ENCODE results near the gene IGSF23.

IGSF23 gene

GRCh38 chr19:44649578-44650145 is 36.3 kb downstream of the IGSF23 start:
- no peak overlapping the region for H3K14ac ChIP-seq (ENCODE audit: low read length)
- H3K4ac ChIP-seq (ENCODE audit: low read depth, low read length): no peak overlapping the region
- no peak overlapping the region for H2AK5ac ChIP-seq (ENCODE audit: low read length)
- H2BK5ac ChIP-seq (ENCODE audit: low read depth, low read length, poor library complexity): no peak overlapping the region
- no peak overlapping the region for H4K8ac ChIP-seq (ENCODE audit: low read depth, low read length)
- H3K27me3 ChIP-seq (ENCODE audit: insufficient read depth, low read length): no peaks in the 10 kb centered on the region
- no peak overlapping the region for H4K12ac ChIP-seq (ENCODE audit: low read depth, low read length)
- no peaks in the 10 kb centered on the region for H3K79me2 ChIP-seq (ENCODE audit: control insufficient read depth, insufficient read depth, low read length, poor library complexity)
- no peak overlapping the region for H3K23ac ChIP-seq (ENCODE audit: low read length)
- H3K27ac ChIP-seq (ENCODE audit: low read depth, low read length): no peak overlapping the region
- no peak overlapping the region for H4K91ac ChIP-seq (ENCODE audit: low read depth, low read length)
- H3K4me3 ChIP-seq (ENCODE audit: low read depth, low read length): no peak overlapping the region
- no peak overlapping the region for H3K18ac ChIP-seq (ENCODE audit: low read length)
- H3K4me2 ChIP-seq (ENCODE audit: low read length): no peak overlapping the region
- H3K4me1 ChIP-seq (ENCODE audit: control insufficient read depth in 1 of 2, insufficient read depth in 2 of 2, low read length in 2 of 2): peaks cover 0 to 3% of the 10 kb centered on the region in 2 experiments
- H2BK12ac ChIP-seq (ENCODE audit: low read length): no peak overlapping the region
- H3K9ac ChIP-seq (ENCODE audit: low read length): no peak overlapping the region
- no CpG with 5 or more reads among the region's 15 CpGs for WGBS (ENCODE audit: extremely low coverage, insufficient coverage, insufficient read length)
- no peak for DNase-seq
- H2AFZ ChIP-seq (ENCODE audit: insufficient read depth, low read length, poor library complexity): no peak overlapping the region
- no peaks in the 10 kb centered on the region for H3K79me1 ChIP-seq (ENCODE audit: low read length)
- H3K9me3 ChIP-seq (ENCODE audit: insufficient read depth, low read depth, low read length): no peaks in the 10 kb centered on the region
- H3K36me3 ChIP-seq (ENCODE audit: control insufficient read depth in 1 of 2, insufficient read depth in 2 of 2, low read length in 2 of 2): peaks cover 61 to 62% of the 10 kb centered on the region in 2 experiments
- no peak overlapping the region for H2BK120ac ChIP-seq (ENCODE audit: insufficient read depth, low read length, poor library complexity)

GRCh38 chr19:44653343-44653742 is 40.0 kb downstream of the IGSF23 start:
- Histone ChIP-seq H3K18ac (ENCODE audit: low read length) (no peak overlapping the region), H3K23ac (ENCODE audit: low read length) (no peak overlapping the region), H3K4ac (ENCODE audit: low read depth, low read length) (no peak overlapping the region), H2BK12ac (ENCODE audit: low read length) (no peak overlapping the region), H4K91ac (ENCODE audit: low read depth, low read length) (no peak overlapping the region), H3K14ac (ENCODE audit: low read length) (no peak overlapping the region), H2BK5ac (ENCODE audit: low read depth, low read length, poor library complexity) (no peak overlapping the region), H3K79me2 (ENCODE audit: control insufficient read depth, insufficient read depth, low read length, poor library complexity) (no peaks in the 10 kb centered on the region), H3K27ac (ENCODE audit: low read depth, low read length) (no peak overlapping the region), H3K4me2 (ENCODE audit: low read length) (no peak overlapping the region), H3K36me3 (ENCODE audit: control insufficient read depth in 1 of 2, insufficient read depth in 2 of 2, low read length in 2 of 2) (peaks cover 65 to 77% of the 10 kb centered on the region in 2 experiments), H3K9ac (ENCODE audit: low read length) (no peak overlapping the region), H2AFZ (ENCODE audit: insufficient read depth, low read length, poor library complexity) (no peak overlapping the region), H4K8ac (ENCODE audit: low read depth, low read length) (no peak overlapping the region), H2BK120ac (ENCODE audit: insufficient read depth, low read length, poor library complexity) (no peak overlapping the region), H3K27me3 (ENCODE audit: insufficient read depth, low read length) (no peaks in the 10 kb centered on the region), H4K12ac (ENCODE audit: low read depth, low read length) (no peak overlapping the region), H3K4me3 (ENCODE audit: low read depth, low read length) (no peak overlapping the region), H3K9me3 (ENCODE audit: insufficient read depth, low read depth, low read length) (no peaks in the 10 kb centered on the region), H2AK5ac (ENCODE audit: low read length) (no peak overlapping the region), H3K79me1 (ENCODE audit: low read length) (no peaks in the 10 kb centered on the region), H3K4me1 (ENCODE audit: control insufficient read depth in 1 of 2, insufficient read depth in 2 of 2, low read length in 2 of 2) (no peaks in the 10 kb centered on the region)
- no CpG with 5 or more reads among the region's 5 CpGs for WGBS (ENCODE audit: extremely low coverage, insufficient coverage, insufficient read length)
- DNase-seq: no peak

DNA sequence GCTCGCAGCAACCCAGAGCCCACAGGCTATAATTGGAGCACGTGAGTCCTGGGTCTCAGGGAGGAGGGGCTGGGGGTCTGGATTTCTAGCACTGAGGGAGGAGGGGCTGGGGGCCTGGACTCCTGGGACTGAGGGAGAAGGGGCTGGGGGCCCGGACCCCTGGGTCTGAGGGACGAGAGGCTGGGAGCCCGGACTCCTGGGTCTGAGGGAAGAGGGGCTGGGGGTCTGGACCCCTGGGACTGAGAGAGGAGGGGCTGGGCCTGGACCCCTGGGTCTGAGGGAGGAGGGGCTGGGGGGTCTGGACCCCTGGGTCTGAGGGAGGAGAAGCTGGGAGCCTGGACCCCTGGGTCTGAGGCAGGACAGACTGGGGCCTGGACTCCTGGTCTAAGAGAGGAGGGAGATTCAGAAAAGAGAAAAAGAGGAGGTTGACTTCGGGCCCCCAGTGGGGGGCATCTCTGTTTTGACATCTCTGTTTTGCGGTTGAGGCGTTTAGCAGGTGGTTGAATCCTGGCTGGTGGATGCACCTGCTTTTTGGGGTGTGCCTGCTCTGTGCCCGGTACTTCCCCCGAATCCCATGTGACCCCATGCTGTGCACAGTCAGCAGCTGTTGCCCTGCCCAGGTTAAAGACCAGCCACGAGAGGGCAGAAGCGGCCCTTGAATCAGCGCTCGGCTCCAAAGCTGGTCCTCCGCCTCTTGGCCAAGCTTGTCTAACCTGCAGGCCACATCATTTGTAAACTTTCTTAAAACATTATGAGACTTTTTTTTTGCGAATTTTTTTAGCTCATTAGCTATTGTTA is 40.8 kb downstream of the IGSF23 start:
- no peak overlapping the region for H3K18ac ChIP-seq (ENCODE audit: low read length)
- H3K4ac ChIP-seq (ENCODE audit: low read depth, low read length): no peak overlapping the region
- no peak overlapping the region for H2AK5ac ChIP-seq (ENCODE audit: low read length)
- no peaks in the 10 kb centered on the region for H3K9me3 ChIP-seq (ENCODE audit: insufficient read depth, low read depth, low read length)
- no peaks in the 10 kb centered on the region for H3K27me3 ChIP-seq (ENCODE audit: insufficient read depth, low read length)
- WGBS (ENCODE audit: extremely low coverage, insufficient coverage, insufficient read length): no CpG with 5 or more reads among the region's 16 CpGs
- H4K91ac ChIP-seq (ENCODE audit: low read depth, low read length): no peak overlapping the region
- H3K4me2 ChIP-seq (ENCODE audit: low read length): no peak overlapping the region
- no peak overlapping the region for H3K23ac ChIP-seq (ENCODE audit: low read length)
- H4K8ac ChIP-seq (ENCODE audit: low read depth, low read length): no peak overlapping the region
- H2BK5ac ChIP-seq (ENCODE audit: low read depth, low read length, poor library complexity): no peak overlapping the region
- H3K36me3 ChIP-seq (ENCODE audit: control insufficient read depth in 1 of 2, insufficient read depth in 2 of 2, low read length in 2 of 2): peaks cover 65 to 79% of the 10 kb centered on the region in 2 experiments
- no peak overlapping the region for H3K14ac ChIP-seq (ENCODE audit: low read length)
- DNase-seq: peak; percentile 54 to 76
- no peak overlapping the region for H2AFZ ChIP-seq (ENCODE audit: insufficient read depth, low read length, poor library complexity)
- no peak overlapping the region for H3K27ac ChIP-seq (ENCODE audit: low read depth, low read length)
- no peak overlapping the region for H4K12ac ChIP-seq (ENCODE audit: low read depth, low read length)
- no peak overlapping the region for H3K9ac ChIP-seq (ENCODE audit: low read length)
- no peak overlapping the region for H2BK120ac ChIP-seq (ENCODE audit: insufficient read depth, low read length, poor library complexity)
- no peak overlapping the region for H3K4me3 ChIP-seq (ENCODE audit: low read depth, low read length)
- no peaks in the 10 kb centered on the region for H3K79me2 ChIP-seq (ENCODE audit: control insufficient read depth, insufficient read depth, low read length, poor library complexity)
- H3K79me1 ChIP-seq (ENCODE audit: low read length): no peaks in the 10 kb centered on the region
- H3K4me1 ChIP-seq (ENCODE audit: control insufficient read depth in 1 of 2, insufficient read depth in 2 of 2, low read length in 2 of 2): no peaks in the 10 kb centered on the region
- H2BK12ac ChIP-seq (ENCODE audit: low read length): no peak overlapping the region

GRCh38 chr19:44657211-44657921 is 44.0 kb downstream of the IGSF23 start:
- peaks cover 61 to 75% of the 10 kb centered on the region in 2 experiments for H3K36me3 ChIP-seq (ENCODE audit: control insufficient read depth in 1 of 2, insufficient read depth in 2 of 2, low read length in 2 of 2)
- H4K91ac ChIP-seq (ENCODE audit: low read depth, low read length): no peak overlapping the region
- no peaks in the 10 kb centered on the region for H3K27me3 ChIP-seq (ENCODE audit: insufficient read depth, low read length)
- peak; percentile 46 to 74 for DNase-seq
- H2BK12ac ChIP-seq (ENCODE audit: low read length): no peak overlapping the region
- no peak overlapping the region for H2BK5ac ChIP-seq (ENCODE audit: low read depth, low read length, poor library complexity)
- H3K14ac ChIP-seq (ENCODE audit: low read length): no peak overlapping the region
- no peak overlapping the region for H3K4me3 ChIP-seq (ENCODE audit: low read depth, low read length)
- no peaks in the 10 kb centered on the region for H3K79me2 ChIP-seq (ENCODE audit: control insufficient read depth, insufficient read depth, low read length, poor library complexity)
- H2AK5ac ChIP-seq (ENCODE audit: low read length): no peak overlapping the region
- no peaks in the 10 kb centered on the region for H3K79me1 ChIP-seq (ENCODE audit: low read length)
- H3K23ac ChIP-seq (ENCODE audit: low read length): no peak overlapping the region
- no peak overlapping the region for H2BK120ac ChIP-seq (ENCODE audit: insufficient read depth, low read length, poor library complexity)
- no peak overlapping the region for H3K18ac ChIP-seq (ENCODE audit: low read length)
- no peak overlapping the region for H3K4me2 ChIP-seq (ENCODE audit: low read length)
- H4K8ac ChIP-seq (ENCODE audit: low read depth, low read length): no peak overlapping the region
- H3K4me1 ChIP-seq (ENCODE audit: control insufficient read depth in 1 of 2, insufficient read depth in 2 of 2, low read length in 2 of 2): no peaks in the 10 kb centered on the region
- no peak overlapping the region for H3K27ac ChIP-seq (ENCODE audit: low read depth, low read length)
- no peak overlapping the region for H3K4ac ChIP-seq (ENCODE audit: low read depth, low read length)
- no peak overlapping the region for H3K9ac ChIP-seq (ENCODE audit: low read length)
- H2AFZ ChIP-seq (ENCODE audit: insufficient read depth, low read length, poor library complexity): no peak overlapping the region
- WGBS (ENCODE audit: extremely low coverage, insufficient coverage, insufficient read length): no CpG with 5 or more reads among the region's 25 CpGs
- no peak overlapping the region for H4K12ac ChIP-seq (ENCODE audit: low read depth, low read length)
- H3K9me3 ChIP-seq (ENCODE audit: insufficient read depth, low read depth, low read length): no peaks in the 10 kb centered on the region
